NAMALWA (cell line): ENCODE results near the gene FGF19.

ENCODE experiments used
- DNase-seq: peaks from one replicate; pipeline ENCODE4 v3.0.0-alpha.2; 2015; ENCODE audit warnings: low spot score

The FGF19 gene

GRCh38 chr11:69654660-69655478 is 49.0 kb downstream of the FGF19 start:
- no peak for DNase-seq

DNA sequence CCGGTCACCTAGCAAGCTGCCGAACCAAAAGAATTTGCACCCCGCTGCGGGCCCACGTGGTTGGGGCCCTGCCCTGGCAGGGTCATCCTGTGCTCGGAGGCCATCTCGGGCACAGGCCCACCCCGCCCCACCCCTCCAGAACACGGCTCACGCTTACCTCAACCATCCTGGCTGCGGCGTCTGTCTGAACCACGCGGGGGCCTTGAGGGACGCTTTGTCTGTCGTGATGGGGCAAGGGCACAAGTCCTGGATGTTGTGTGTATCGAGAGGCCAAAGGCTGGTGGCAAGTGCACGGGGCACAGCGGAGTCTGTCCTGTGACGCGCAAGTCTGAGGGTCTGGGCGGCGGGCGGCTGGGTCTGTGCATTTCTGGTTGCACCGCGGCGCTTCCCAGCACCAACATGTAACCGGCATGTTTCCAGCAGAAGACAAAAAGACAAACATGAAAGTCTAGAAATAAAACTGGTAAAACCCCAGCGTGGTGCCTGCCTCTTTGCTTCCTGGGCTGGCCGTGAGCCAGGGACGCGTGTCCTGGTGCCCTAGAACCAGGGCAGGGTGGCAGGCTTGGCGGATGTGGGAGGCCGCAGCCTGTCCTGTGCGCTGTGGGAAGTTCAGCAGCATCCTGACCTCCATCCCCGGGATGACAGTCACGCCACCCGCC is 49.7 kb downstream of the FGF19 start:
- no peak for DNase-seq

GRCh38 chr11:69653406-69653960 is 50.3 kb downstream of the FGF19 start:
- DNase-seq, result no peak

GRCh38 chr11:69652999-69653398 is 50.8 kb downstream of the FGF19 start:
- no peak for DNase-seq

GRCh38 chr11:69651834-69652620 is 51.8 kb downstream of the FGF19 start:
- DNase-seq, result no peak

- no peak for DNase-seq
Observed at GRCh38 chr11:69650832-69651344, 52.9 kb downstream of the FGF19 start.

DNA sequence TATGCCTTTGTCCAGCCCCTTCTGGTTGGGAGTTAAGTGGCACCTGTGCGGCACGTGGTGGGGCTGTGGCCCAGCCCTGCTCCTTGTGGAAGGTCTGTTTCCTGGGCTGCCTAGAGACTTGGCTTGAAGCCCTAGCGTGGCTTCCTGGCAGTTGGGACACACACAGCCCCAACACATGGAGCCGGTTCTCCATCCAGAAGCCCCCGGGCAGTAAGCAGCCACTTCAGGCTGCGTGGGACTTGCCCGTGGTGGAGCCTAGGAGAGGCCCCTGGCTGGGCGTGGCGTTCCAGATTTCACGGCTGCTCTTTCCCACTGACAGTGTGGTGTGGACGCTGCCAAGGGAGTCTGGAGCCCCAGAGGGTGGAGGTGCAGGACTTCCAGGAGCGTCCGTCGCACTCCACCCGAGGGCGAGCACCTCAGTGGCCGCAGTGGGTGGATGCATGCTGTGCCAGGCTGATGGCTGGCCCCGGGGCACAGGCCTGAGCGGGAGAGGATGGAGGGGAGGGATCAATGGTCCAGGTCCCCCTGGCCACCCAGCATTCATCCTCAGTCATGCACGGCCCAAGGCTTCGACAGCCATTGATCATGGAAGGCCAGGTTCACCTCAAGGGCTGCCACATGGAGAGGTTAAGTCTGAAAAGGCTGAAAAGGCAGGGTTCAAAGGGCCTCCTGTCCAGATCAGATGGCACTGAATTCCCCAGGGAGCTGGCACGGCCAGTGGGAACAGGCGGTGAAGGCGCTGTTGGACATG is 53.6 kb downstream of the FGF19 start:
- no peak for DNase-seq

GRCh38 chr11:69649576-69649900 is 54.3 kb downstream of the FGF19 start:
- no peak for DNase-seq

GRCh38 chr11:69648679-69649575 is 54.9 kb downstream of the FGF19 start:
- no peak for DNase-seq
